ENCODE measurements around the gene ZKSCAN7.

DNA sequence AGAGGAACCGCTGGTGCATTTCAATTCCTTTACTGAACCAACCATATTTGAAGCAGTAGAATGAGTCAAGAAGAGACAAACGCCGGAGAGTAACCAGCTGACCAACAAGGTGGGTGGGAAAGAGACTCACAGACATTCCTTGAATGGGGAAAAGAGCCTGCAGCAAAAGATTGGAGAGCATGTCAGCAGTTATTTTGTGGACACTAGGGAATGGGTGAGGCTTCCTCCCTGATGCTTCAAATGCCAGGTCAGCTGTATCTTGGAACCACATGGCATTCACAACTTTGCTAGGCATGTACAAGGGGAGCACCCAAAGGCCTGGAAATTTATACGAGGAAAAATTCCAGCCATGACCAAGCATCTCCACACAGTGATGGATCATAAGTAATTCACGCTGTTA lies 29.9 kb upstream of the ZKSCAN7 start:
- TF ChIP-seq, protein P1, sequence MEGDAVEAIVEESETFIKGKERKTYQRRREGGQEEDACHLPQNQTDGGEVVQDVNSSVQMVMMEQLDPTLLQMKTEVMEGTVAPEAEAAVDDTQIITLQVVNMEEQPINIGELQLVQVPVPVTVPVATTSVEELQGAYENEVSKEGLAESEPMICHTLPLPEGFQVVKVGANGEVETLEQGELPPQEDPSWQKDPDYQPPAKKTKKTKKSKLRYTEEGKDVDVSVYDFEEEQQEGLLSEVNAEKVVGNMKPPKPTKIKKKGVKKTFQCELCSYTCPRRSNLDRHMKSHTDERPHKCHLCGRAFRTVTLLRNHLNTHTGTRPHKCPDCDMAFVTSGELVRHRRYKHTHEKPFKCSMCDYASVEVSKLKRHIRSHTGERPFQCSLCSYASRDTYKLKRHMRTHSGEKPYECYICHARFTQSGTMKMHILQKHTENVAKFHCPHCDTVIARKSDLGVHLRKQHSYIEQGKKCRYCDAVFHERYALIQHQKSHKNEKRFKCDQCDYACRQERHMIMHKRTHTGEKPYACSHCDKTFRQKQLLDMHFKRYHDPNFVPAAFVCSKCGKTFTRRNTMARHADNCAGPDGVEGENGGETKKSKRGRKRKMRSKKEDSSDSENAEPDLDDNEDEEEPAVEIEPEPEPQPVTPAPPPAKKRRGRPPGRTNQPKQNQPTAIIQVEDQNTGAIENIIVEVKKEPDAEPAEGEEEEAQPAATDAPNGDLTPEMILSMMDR (IDR thresholded peaks at IDR 0.05) = no peak
- TF ChIP-seq POLR2A (IDR thresholded peaks at IDR 0.05) = no peak
